Prostate gland (tissue), 2 donors: ENCODE results near the gene MYMK. TPM values are rescaled to one million over a fixed set of nuclear protein-coding genes. Genes with fewer than 3 reads are reported as not detected.

Experiments used
- DNase-seq: peaks from one replicate; pipeline ENCODE4 v3.0.0-alpha.2; 2019; ENCODE audit warnings: low spot score
- H3K27ac ChIP-seq, 2 donors: fragments of 200-600 bp; sonication (generic); 2 replicates each; pipeline ENCODE4 v1.5.1; 2017 to 2019
- H3K27me3 ChIP-seq: fragments of 200-600 bp; sonication (generic); replicated peaks from 2 replicates; pipeline ENCODE4 v1.5.1; 2019; ENCODE audit not compliant: insufficient read depth
- H3K36me3 ChIP-seq, 2 donors: fragments of 200-600 bp; sonication (generic); 1 replicate in 1 of 2; 2 replicates in 1 of 2; pipeline versions ENCODE4 v1.5.1 to v1.8.1; 2017 to 2019
- H3K4me1 ChIP-seq: fragments of 200-600 bp; sonication (generic); replicated peaks from 2 replicates; pipeline ENCODE4 v1.5.1; 2019
- H3K4me3 ChIP-seq, 2 donors: fragments of 200-600 bp; sonication (generic); 2 replicates each; pipeline ENCODE4 v1.5.1; 2017 to 2019
- H3K9me3 ChIP-seq: fragments of 200-600 bp; sonication (generic); 2 replicates; pipeline ENCODE4 v1.5.1; 2017
- CTCF ChIP-seq, 4 experiments: fragments of 200-600 bp in 2 of 4; fragments of 450-650 bp in 2 of 4; sonication (generic) in 2 of 4; IDR thresholded peaks; 1 replicate in 3 of 4; 2 replicates in 1 of 4; pipeline ENCODE4 v1.5.1; 2016 to 2019; ENCODE audit warnings: antibody characterized with exemption in 4 of 4, mild to moderate bottlenecking in 2 of 4, moderate library complexity in 2 of 4
- POLR2A ChIP-seq: fragments of 450-650 bp; IDR thresholded peaks from one replicate; pipeline ENCODE4 v1.6.1; 2016; ENCODE audit warnings: antibody characterized with exemption, mild to moderate bottlenecking
- POLR2AphosphoS5 ChIP-seq: sonication (generic); formaldehyde crosslinking; IDR thresholded peaks from one replicate; pipeline ENCODE4 v1.6.1; 2017; ENCODE audit warnings: antibody characterized with exemption
- WGBS: methylation state at CpG from one replicate; pipeline ENCODE4 v1.1.5; 2018; 5-methylcytosine and 5-hydroxymethylcytosine counted together
- intact Hi-C: fragments of 100-400 bp; cut with DNase I; formaldehyde crosslinking; loops from one replicate; pipeline ENCODE4 v1.14.2; 2022
- total RNA-seq, 2 donors: library from RNA; depleted of rRNA; stranded (reverse); fragments of >200 nt; gene quantifications; one replicate each; pipeline ENCODE4 v1.1.0, GENCODE V29; 2016

Gene MYMK
- total RNA-seq, 2 donors from 2014 or later, result not detected

GRCh38 chr9:133533857-133534256, 9.1 kb upstream of the MYMK start:
- no peak for DNase-seq
- TF ChIP-seq POLR2A (no peak), POLR2AphosphoS5 (no peak), CTCF (IDR thresholded peaks at IDR 0.05) (no peak)
- no peaks in the 10 kb centered on the region for H3K9me3 ChIP-seq
- H3K4me1 ChIP-seq, result peaks cover 6% of the 10 kb centered on the region
- H3K36me3 ChIP-seq, result no peaks in the 10 kb centered on the region
- 61% methylated on average over 9 of the region's 9 CpGs for WGBS
- intact Hi-C loops, result loop anchor here (2.0 kb wide), 1 partner anchor 193 kb away; no protein-coding TSS in a partner anchor
- peaks cover 2% of the 10 kb centered on the region for H3K27me3 ChIP-seq
- no peak overlapping the region for H3K4me3 ChIP-seq
- H3K27ac ChIP-seq, result no peak overlapping the region

- Histone ChIP-seq H3K4me1 (peaks cover 6% of the 10 kb centered on the region), H3K9me3 (no peaks in the 10 kb centered on the region), H3K27ac (no peak overlapping the region), H3K27me3 (peaks cover 5% of the 10 kb centered on the region), H3K36me3 (no peaks in the 10 kb centered on the region), H3K4me3 (no peak overlapping the region)
- DNase-seq, result peak; percentile 39
- intact Hi-C loops, result loop anchor here (2.0 kb wide), 1 partner anchor 194 kb away; no protein-coding TSS in a partner anchor
- WGBS, result 63% methylated on average over 20 of the region's 20 CpGs
- TF ChIP-seq POLR2AphosphoS5 (no peak), POLR2A (no peak), CTCF (IDR thresholded peaks at IDR 0.05) (peak; percentile 34 to 73 (median 55))
These were observed 8.3 kb upstream of the MYMK start for GRCh38 chr9:133532937-133533668.

- H3K27me3 ChIP-seq, result peaks cover 5% of the 10 kb centered on the region
- H3K4me1 ChIP-seq, result peaks cover 12% of the 10 kb centered on the region
- no peaks in the 10 kb centered on the region for H3K36me3 ChIP-seq
- DNase-seq, result no peak
- H3K4me3 ChIP-seq, result no peak overlapping the region
- intact Hi-C loops, result no loop called here
- TF ChIP-seq CTCF (IDR thresholded peaks at IDR 0.05), result no peak
- no peak for TF ChIP-seq POLR2A
- no peak for TF ChIP-seq POLR2AphosphoS5
- no peaks in the 10 kb centered on the region for H3K9me3 ChIP-seq
- WGBS, result 80% methylated on average over 9 of the region's 9 CpGs
- H3K27ac ChIP-seq, result no peak overlapping the region
These were observed 6.5 kb upstream of the MYMK start for GRCh38 chr9:133531293-133531692.

GRCh38 chr9:133529874-133530273, 5.1 kb upstream of the MYMK start:
- Histone ChIP-seq H3K4me3 (no peak overlapping the region), H3K36me3 (no peaks in the 10 kb centered on the region), H3K27ac (no peak overlapping the region), H3K27me3 (peaks cover 5% of the 10 kb centered on the region), H3K9me3 (no peaks in the 10 kb centered on the region), H3K4me1 (peaks cover 10% of the 10 kb centered on the region)
- intact Hi-C loops, result no loop called here
- TF ChIP-seq CTCF (IDR thresholded peaks at IDR 0.05) (no peak), POLR2A (no peak), POLR2AphosphoS5 (no peak)
- WGBS, result 92% methylated on average over 7 of the region's 7 CpGs
- no peak for DNase-seq

GRCh38 chr9:133529457-133529856, 4.7 kb upstream of the MYMK start:
- no peaks in the 10 kb centered on the region for H3K36me3 ChIP-seq
- TF ChIP-seq POLR2A (no peak), POLR2AphosphoS5 (no peak), CTCF (IDR thresholded peaks at IDR 0.05) (no peak)

More at GRCh38 chr9:133529457-133529856, 4.7 kb upstream of the MYMK start:
- DNase-seq, result no peak
- H3K27me3 ChIP-seq, result peaks cover 5% of the 10 kb centered on the region
- H3K4me1 ChIP-seq, result peaks cover 6% of the 10 kb centered on the region
- WGBS, result 91% methylated on average over 7 of the region's 7 CpGs
- intact Hi-C loops, result no loop called here
- no peak overlapping the region for H3K4me3 ChIP-seq
- H3K9me3 ChIP-seq, result no peaks in the 10 kb centered on the region
- H3K27ac ChIP-seq, result no peak overlapping the region
